A549 (cell line): ENCODE data around the gene AJUBA. TPM values are rescaled to one million over a fixed set of nuclear protein-coding genes. Genes with fewer than 3 reads are reported as not detected.

Experiments
- ATAC-seq, 2 experiments: fragments of 200-7000 bp in 1 of 2; fragments of >200 bp in 1 of 2; cut with Nextera tagmentation in 1 of 2; cut with Tn5 transposase in 1 of 2; 3 replicates each; pipeline versions ENCODE4 v1.8.0 to v1.9.1; 2018 to 2020; ENCODE audit warnings: mild to moderate bottlenecking in 1 of 2, moderate library complexity in 1 of 2
- CTCF ChIA-PET: fragments of 300-600 bp; sonication (Branson Sonifier 250); formaldehyde crosslinking; extraction: SDS; loops from one replicate; lab custom pipeline; 2021; ENCODE audit warnings: antibody characterized with exemption, inconsistent platforms; lab: Yijun Ruan, JAX
- POLR2A ChIA-PET: fragments of 350-600 bp; formaldehyde crosslinking; extraction: SDS; loops from one replicate; lab custom pipeline; 2021; ENCODE audit warnings: antibody characterized with exemption, inconsistent platforms; lab: Yijun Ruan, JAX
- DNase-seq, 2 experiments: peaks; one replicate each; pipeline versions ENCODE4 v3.0.0 to v3.0.0-alpha.2; 2011 to 2016; ENCODE audit warnings: low read depth in 1 of 2, low spot score in 1 of 2
- FAIRE-seq: peaks from 2 replicates; lab custom pipeline; 2011; peaks lifted over from hg19 to GRCh38; lab: Jason Lieb, UNC
- H3K27ac ChIP-seq, 2 experiments: fragments of >200 bp; sonication (Bioruptor Twin); formaldehyde crosslinking; 3 replicates each; pipeline ENCODE4 v1.5.1; 2016 to 2017
- H3K4me1 ChIP-seq: fragments of >200 bp; sonication (Bioruptor Twin); formaldehyde crosslinking; 3 replicates; pipeline ENCODE4 v1.6.1; 2016
- H3K4me2 ChIP-seq: fragments of >200 bp; sonication (Bioruptor Twin); formaldehyde crosslinking; 3 replicates; pipeline ENCODE4 v1.6.1; 2016
- H3K4me3 ChIP-seq: fragments of >200 bp; sonication (Bioruptor Twin); formaldehyde crosslinking; 3 replicates; pipeline ENCODE4 v1.5.1; 2016
- H3K9me3 ChIP-seq: fragments of >200 bp; sonication (Bioruptor Twin); formaldehyde crosslinking; 3 replicates; pipeline ENCODE4 v1.6.1; 2016
- BHLHE40 ChIP-seq: IDR thresholded peaks from 2 replicates; pipeline ENCODE4 v1.6.1; 2012; ENCODE audit warnings: low read depth, low read length, inconsistent platforms
- EHF ChIP-seq: fragments of 250-450 bp; sonication (Bioruptor Pico); IDR thresholded peaks from 2 replicates; pipeline ENCODE4 v1.5.0; 2020; ENCODE audit warnings: mild to moderate bottlenecking
- HDAC2 ChIP-seq: fragments of 200-600 bp; sonication (generic); IDR thresholded peaks from 2 replicates; pipeline ENCODE4 v1.6.1; 2016
- HOXA7 ChIP-seq: fragments of 250-450 bp; sonication (Bioruptor Pico); IDR thresholded peaks from 2 replicates; pipeline ENCODE4 v1.5.0; 2020; ENCODE audit warnings: mild to moderate bottlenecking, moderate library complexity
- JUNB ChIP-seq: fragments of >200 bp; sonication (Bioruptor Twin); formaldehyde crosslinking; IDR thresholded peaks from 2 replicates; pipeline ENCODE4 v1.6.1; 2016
- KDM5A ChIP-seq: fragments of 200-600 bp; sonication (generic); IDR thresholded peaks from 2 replicates; pipeline ENCODE4 v1.6.1; 2016; ENCODE audit warnings: antibody characterized with exemption, mild to moderate bottlenecking
- MAFK ChIP-seq: fragments of 450-650 bp; IDR thresholded peaks from 2 replicates; pipeline ENCODE4 v1.6.1; 2014; ENCODE audit not compliant: partially characterized antibody
- MYC ChIP-seq: IDR thresholded peaks from 2 replicates; pipeline ENCODE4 v1.6.1; 2012; ENCODE audit warnings: mild to moderate bottlenecking, inconsistent platforms, low read length, improper control_type of control experiment, borderline replicate concordance
- NFE2L2 ChIP-seq: fragments of 150-350 bp; conservative IDR thresholded peaks from 2 replicates; pipeline ENCODE4 v1.6.1; 2014; ENCODE audit warnings: low read length
- NPAS2 ChIP-seq: fragments of 250-450 bp; sonication (Bioruptor Pico); IDR thresholded peaks from 2 replicates; pipeline ENCODE4 v1.8.0; 2022; ENCODE audit warnings: mild to moderate bottlenecking, moderate library complexity, borderline replicate concordance
- NR3C1 ChIP-seq: fragments of >200 bp; sonication (Bioruptor Twin); formaldehyde crosslinking; IDR thresholded peaks from 3 replicates; pipeline ENCODE4 v1.6.1; 2017
- RCOR1 ChIP-seq: fragments of 150-350 bp; IDR thresholded peaks from 2 replicates; pipeline ENCODE4 v1.6.1; 2014; ENCODE audit warnings: antibody characterized with exemption, low read length, low read depth
- RFX5 ChIP-seq: fragments of 450-650 bp; IDR thresholded peaks from 2 replicates; pipeline ENCODE4 v1.7.1; 2014; ENCODE audit warnings: antibody characterized with exemption, mild to moderate bottlenecking, moderate library complexity
- SREBF2 ChIP-seq: fragments of 450-650 bp; IDR thresholded peaks from 2 replicates; pipeline ENCODE4 v1.6.1; 2014; ENCODE audit warnings: mild to moderate bottlenecking, moderate library complexity
- TFCP2L1 ChIP-seq: fragments of 250-450 bp; sonication (Bioruptor Pico); IDR thresholded peaks from 2 replicates; pipeline ENCODE4 v1.5.0; 2021; ENCODE audit warnings: mild to moderate bottlenecking
- ZC3H11A ChIP-seq: fragments of 450-650 bp; IDR thresholded peaks from 2 replicates; pipeline ENCODE4 v1.6.1; 2014; ENCODE audit warnings: antibody characterized with exemption, mild to moderate bottlenecking
- ZNF302 ChIP-seq: fragments of 250-450 bp; sonication (Bioruptor Pico); IDR thresholded peaks from 2 replicates; pipeline ENCODE4 v1.9.0; 2021; ENCODE audit warnings: inconsistent platforms, mild to moderate bottlenecking, moderate library complexity
- ZSCAN20 ChIP-seq: fragments of 250-450 bp; sonication (Bioruptor Pico); IDR thresholded peaks from 2 replicates; pipeline ENCODE4 v1.8.0; 2022; ENCODE audit warnings: mild to moderate bottlenecking, moderate library complexity
- WGBS: methylation state at CpG from one replicate; pipeline ENCODE4 v1.1.6; 2017; ENCODE audit errors: missing lambda C conversion rate; 5-methylcytosine and 5-hydroxymethylcytosine counted together
- polyA plus RNA-seq, 4 experiments: library from polyadenylated mRNA; depleted of rRNA in 3 of 4; stranded (reverse); fragments of >200 nt; fragmentation: RNase III in 1 of 4; extraction: RNeasy Plus Mini Kit Qiagen cat#74134 plus additional on column Dnase treatment in 1 of 4; gene quantifications; 2 replicates in 3 of 4; 3 replicates in 1 of 4; pipeline ENCODE4 v1.2.3, GENCODE V29; 2011 to 2017
- TF ChIP-seq, protein P1 (sequence below): IDR thresholded peaks from 2 replicates; pipeline ENCODE4 v1.6.1; 2012
- TF ChIP-seq, protein P2 (sequence below): fragments of 150-350 bp; IDR thresholded peaks from 2 replicates; pipeline ENCODE4 v1.6.1; 2014; ENCODE audit warnings: low read depth, mild to moderate bottlenecking, low read length
- TF ChIP-seq, protein P3 (sequence below): fragments of >200 bp; sonication (Bioruptor Twin); formaldehyde crosslinking; IDR thresholded peaks from 3 replicates; pipeline ENCODE4 v1.6.1; 2016
- TF ChIP-seq, protein P4 (sequence below): fragments of >200 bp; sonication (Bioruptor Twin); formaldehyde crosslinking; IDR thresholded peaks from 2 replicates; pipeline ENCODE4 v1.6.1; 2016
- TF ChIP-seq, protein P5 (sequence below): fragments of >200 bp; sonication (Bioruptor Twin); formaldehyde crosslinking; IDR thresholded peaks from 3 replicates; pipeline ENCODE4 v1.5.1; 2016
- TF ChIP-seq, protein P6 (sequence below): fragments of 450-650 bp; IDR thresholded peaks from 2 replicates; pipeline ENCODE4 v1.6.1; 2014; ENCODE audit warnings: antibody characterized with exemption
- TF ChIP-seq, protein P7 (sequence below): fragments of 250-450 bp; sonication (Bioruptor Pico); IDR thresholded peaks from 2 replicates; pipeline ENCODE4 v1.5.0; 2021; ENCODE audit warnings: mild to moderate bottlenecking, moderate library complexity, borderline replicate concordance
- TF ChIP-seq, protein P8 (sequence below): fragments of 250-450 bp; sonication (Bioruptor Pico); IDR thresholded peaks from 2 replicates; pipeline ENCODE4 v1.5.0; 2020; ENCODE audit warnings: low read depth, mild to moderate bottlenecking, moderate library complexity

AJUBA gene
- polyA plus RNA-seq, 2 of the 4 experiments (the other 2 are of a cell fraction), result 53.4 to 98.0 TPM

DNA sequence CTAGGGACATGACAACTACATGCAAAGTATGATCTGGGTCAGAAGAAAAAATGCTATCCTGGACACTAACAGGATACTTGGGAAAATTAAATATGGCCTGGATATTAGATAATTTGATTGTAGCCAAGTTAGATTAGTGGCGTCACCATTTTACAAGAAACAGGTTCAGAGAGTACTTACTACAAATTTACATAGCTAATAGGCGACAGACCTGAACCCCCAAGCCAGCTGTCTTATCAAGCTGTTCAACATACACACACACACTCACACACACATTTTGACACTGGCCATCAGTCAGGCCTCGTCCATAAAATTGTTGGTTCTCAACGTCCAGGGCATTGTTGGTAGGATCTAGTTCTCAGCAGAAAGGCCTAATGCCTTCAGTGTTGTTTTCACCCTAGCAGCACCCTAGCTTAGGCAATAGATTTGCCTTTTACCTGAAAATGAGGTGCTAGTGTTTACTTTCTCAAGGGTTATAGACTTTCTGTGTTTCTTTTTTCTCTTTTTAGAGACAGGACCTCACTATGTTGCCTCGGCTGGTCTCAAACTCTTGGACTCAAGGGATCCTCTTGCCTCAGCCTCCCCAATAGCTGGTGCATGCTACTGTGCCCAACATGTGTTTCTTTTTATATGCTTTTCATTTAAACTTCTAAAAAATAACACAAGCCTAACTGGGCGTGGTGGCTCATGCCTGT lies 30.9 kb upstream of the AJUBA start:
- ChIA-PET POLR2A (interaction anchor here (0.7 kb wide), 1 partner anchor 10 kb away, joined by 3 read pairs; no protein-coding TSS in a partner anchor), CTCF (interaction anchor here (0.8 to 9.1 kb wide), 11 partner anchors 9 to 56 kb away, joined by 3 to 55 read pairs (median 3); partner anchors contain the start of gene CDH24)
- no peak for DNase-seq
- H3K4me2 ChIP-seq, result no peak overlapping the region
- H3K4me1 ChIP-seq, result peaks cover 6% of the 10 kb centered on the region; the same call in 1 of the 3 replicates
- TF ChIP-seq, protein P1, sequence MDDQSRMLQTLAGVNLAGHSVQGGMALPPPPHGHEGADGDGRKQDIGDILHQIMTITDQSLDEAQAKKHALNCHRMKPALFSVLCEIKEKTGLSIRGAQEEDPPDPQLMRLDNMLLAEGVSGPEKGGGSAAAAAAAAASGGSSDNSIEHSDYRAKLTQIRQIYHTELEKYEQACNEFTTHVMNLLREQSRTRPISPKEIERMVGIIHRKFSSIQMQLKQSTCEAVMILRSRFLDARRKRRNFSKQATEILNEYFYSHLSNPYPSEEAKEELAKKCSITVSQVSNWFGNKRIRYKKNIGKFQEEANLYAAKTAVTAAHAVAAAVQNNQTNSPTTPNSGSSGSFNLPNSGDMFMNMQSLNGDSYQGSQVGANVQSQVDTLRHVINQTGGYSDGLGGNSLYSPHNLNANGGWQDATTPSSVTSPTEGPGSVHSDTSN, result no peak
- TF ChIP-seq, protein P2, sequence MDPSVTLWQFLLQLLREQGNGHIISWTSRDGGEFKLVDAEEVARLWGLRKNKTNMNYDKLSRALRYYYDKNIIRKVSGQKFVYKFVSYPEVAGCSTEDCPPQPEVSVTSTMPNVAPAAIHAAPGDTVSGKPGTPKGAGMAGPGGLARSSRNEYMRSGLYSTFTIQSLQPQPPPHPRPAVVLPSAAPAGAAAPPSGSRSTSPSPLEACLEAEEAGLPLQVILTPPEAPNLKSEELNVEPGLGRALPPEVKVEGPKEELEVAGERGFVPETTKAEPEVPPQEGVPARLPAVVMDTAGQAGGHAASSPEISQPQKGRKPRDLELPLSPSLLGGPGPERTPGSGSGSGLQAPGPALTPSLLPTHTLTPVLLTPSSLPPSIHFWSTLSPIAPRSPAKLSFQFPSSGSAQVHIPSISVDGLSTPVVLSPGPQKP, result no peak
- TF ChIP-seq, protein P3, sequence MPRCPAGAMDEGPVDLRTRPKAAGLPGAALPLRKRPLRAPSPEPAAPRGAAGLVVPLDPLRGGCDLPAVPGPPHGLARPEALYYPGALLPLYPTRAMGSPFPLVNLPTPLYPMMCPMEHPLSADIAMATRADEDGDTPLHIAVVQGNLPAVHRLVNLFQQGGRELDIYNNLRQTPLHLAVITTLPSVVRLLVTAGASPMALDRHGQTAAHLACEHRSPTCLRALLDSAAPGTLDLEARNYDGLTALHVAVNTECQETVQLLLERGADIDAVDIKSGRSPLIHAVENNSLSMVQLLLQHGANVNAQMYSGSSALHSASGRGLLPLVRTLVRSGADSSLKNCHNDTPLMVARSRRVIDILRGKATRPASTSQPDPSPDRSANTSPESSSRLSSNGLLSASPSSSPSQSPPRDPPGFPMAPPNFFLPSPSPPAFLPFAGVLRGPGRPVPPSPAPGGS, result no peak
- TF ChIP-seq RCOR1 (no peak), EHF (no peak), HOXA7 (CRISPR knock-in tag) (no peak), NFE2L2 (no peak), ZC3H11A (no peak), BHLHE40 (no peak), SREBF2 (no peak)
- TF ChIP-seq, protein P4, sequence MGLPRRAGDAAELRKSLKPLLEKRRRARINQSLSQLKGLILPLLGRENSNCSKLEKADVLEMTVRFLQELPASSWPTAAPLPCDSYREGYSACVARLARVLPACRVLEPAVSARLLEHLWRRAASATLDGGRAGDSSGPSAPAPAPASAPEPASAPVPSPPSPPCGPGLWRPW, result no peak
- TF ChIP-seq, protein P5, sequence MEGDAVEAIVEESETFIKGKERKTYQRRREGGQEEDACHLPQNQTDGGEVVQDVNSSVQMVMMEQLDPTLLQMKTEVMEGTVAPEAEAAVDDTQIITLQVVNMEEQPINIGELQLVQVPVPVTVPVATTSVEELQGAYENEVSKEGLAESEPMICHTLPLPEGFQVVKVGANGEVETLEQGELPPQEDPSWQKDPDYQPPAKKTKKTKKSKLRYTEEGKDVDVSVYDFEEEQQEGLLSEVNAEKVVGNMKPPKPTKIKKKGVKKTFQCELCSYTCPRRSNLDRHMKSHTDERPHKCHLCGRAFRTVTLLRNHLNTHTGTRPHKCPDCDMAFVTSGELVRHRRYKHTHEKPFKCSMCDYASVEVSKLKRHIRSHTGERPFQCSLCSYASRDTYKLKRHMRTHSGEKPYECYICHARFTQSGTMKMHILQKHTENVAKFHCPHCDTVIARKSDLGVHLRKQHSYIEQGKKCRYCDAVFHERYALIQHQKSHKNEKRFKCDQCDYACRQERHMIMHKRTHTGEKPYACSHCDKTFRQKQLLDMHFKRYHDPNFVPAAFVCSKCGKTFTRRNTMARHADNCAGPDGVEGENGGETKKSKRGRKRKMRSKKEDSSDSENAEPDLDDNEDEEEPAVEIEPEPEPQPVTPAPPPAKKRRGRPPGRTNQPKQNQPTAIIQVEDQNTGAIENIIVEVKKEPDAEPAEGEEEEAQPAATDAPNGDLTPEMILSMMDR, result no peak
- no peak overlapping the region for H3K27ac ChIP-seq
- no peak overlapping the region for H3K4me3 ChIP-seq
- H3K9me3 ChIP-seq, result no peaks in the 10 kb centered on the region
- no peak for FAIRE-seq
- WGBS, result 79% methylated on average over 6 of the region's 6 CpGs
- ATAC-seq, result no peak

DNA sequence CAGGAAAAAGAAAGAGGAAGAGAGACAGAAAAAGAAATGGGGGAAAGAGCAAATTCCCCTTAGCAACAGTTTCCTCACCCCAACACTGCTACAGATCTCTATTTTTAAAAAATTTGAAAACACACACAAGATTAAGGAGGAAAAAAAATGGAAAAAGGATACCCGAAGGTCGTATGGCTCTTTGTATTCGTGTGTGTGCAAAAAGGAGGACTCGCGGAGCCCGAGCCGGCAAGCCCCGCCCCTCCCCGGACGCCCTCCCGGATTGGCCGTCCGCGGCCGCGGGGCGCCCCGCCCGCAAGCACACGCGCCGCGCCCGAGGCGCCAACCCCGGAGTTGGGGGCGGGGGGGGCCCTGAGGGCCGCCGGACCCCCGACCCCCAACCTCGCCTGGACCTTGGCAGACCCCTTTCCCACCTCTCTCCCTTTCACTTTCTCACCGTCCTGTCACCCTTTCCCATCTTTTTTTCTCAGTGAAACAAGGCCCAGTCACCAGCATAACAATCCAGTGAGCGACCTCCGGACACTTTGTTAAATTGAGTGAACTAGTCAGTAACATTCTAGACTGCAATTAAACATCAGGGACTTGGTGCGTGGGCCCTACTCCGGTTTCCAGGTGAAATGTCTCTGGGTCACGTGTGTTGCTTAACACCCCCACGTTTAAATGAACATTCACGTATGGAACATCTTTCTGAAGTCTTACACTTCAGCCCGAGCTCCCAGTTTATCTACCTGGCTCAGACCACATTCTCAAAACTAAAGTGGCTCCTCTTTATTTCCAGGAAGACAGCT lies 27.8 kb upstream of the AJUBA start, which contains the start of gene C14orf93:
C14orf93 (minus strand) TSS at position 205 of the 788 bp plus-strand sequence. CDS start 11,120 bp downstream, outside the sequence.
- WGBS, result 1% methylated on average over 40 of the region's 40 CpGs
- CTCF ChIA-PET, result interaction anchor here (1.4 to 9.1 kb wide), 4 partner anchors 11 to 48 kb away, joined by 5 to 55 read pairs (median 32); partner anchors contain the start of gene CDH24
- TF ChIP-seq TFCP2L1 (CRISPR knock-in tag) (no peak), MAFK (no peak), ZNF302 (no peak), MYC (no peak), ZSCAN20 (CRISPR knock-in tag) (no peak), JUNB (no peak), HOXA7 (CRISPR knock-in tag) (no peak), KDM5A (no peak), NR3C1 (no peak), HDAC2 (no peak), RFX5 (no peak), NPAS2 (CRISPR knock-in tag) (no peak)
- TF ChIP-seq, protein P6, sequence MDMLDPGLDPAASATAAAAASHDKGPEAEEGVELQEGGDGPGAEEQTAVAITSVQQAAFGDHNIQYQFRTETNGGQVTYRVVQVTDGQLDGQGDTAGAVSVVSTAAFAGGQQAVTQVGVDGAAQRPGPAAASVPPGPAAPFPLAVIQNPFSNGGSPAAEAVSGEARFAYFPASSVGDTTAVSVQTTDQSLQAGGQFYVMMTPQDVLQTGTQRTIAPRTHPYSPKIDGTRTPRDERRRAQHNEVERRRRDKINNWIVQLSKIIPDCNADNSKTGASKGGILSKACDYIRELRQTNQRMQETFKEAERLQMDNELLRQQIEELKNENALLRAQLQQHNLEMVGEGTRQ, result peak; percentile 78
- TF ChIP-seq, protein P7, sequence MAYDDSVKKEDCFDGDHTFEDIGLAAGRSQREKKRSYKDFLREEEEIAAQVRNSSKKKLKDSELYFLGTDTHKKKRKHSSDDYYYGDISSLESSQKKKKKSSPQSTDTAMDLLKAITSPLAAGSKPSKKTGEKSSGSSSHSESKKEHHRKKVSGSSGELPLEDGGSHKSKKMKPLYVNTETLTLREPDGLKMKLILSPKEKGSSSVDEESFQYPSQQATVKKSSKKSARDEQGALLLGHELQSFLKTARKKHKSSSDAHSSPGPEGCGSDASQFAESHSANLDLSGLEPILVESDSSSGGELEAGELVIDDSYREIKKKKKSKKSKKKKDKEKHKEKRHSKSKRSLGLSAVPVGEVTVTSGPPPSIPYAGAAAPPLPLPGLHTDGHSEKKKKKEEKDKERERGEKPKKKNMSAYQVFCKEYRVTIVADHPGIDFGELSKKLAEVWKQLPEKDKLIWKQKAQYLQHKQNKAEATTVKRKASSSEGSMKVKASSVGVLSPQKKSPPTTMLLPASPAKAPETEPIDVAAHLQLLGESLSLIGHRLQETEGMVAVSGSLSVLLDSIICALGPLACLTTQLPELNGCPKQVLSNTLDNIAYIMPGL (CRISPR knock-in tag), result no peak
- TF ChIP-seq, protein P8, sequence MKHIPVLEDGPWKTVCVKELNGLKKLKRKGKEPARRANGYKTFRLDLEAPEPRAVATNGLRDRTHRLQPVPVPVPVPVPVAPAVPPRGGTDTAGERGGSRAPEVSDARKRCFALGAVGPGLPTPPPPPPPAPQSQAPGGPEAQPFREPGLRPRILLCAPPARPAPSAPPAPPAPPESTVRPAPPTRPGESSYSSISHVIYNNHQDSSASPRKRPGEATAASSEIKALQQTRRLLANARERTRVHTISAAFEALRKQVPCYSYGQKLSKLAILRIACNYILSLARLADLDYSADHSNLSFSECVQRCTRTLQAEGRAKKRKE (CRISPR knock-in tag), result no peak

More for the DNA sequence above, 27.8 kb upstream of the AJUBA start, which contains the start of gene C14orf93:
- ATAC-seq (peak; percentile 31 to 38; a peak in 3 of 6 replicates), DNase-seq (peak; percentile 73 to 77), FAIRE-seq (no peak)
- peaks cover 26% of the 10 kb centered on the region for H3K4me1 ChIP-seq
- H3K4me3 ChIP-seq, result peak within 1 kb of the TSS; percentile 58
- H3K27ac ChIP-seq, result peak within 1 kb of the TSS; percentile 88 to 93
- no peaks in the 10 kb centered on the region for H3K9me3 ChIP-seq
- peak within 1 kb of the TSS; percentile 91 for H3K4me2 ChIP-seq
- POLR2A ChIA-PET, result interaction anchor here (1.0 to 1.4 kb wide), 2 partner anchors 15 to 24 kb away, joined by 3 to 7 read pairs; no protein-coding TSS in a partner anchor
